SJSA1 (cell line): Measurements from ENCODE around the gene MRFAP1. TPM values are rescaled to one million over a fixed set of nuclear protein-coding genes. Genes with fewer than 3 reads are reported as not detected.

ENCODE experiments used
- total RNA-seq: library from RNA; depleted of rRNA; stranded (reverse); fragments of >200 nt; shearing (Covaris generic); gene quantifications from 2 replicates; pipeline ENCODE4 v1.2.3, GENCODE V29; 2014; rRNA removed

Gene MRFAP1
- total RNA-seq, 1 experiment from 2014 or later = 65.2 TPM

Other genes starting within 250 kb of the MRFAP1 start
- gene PPP2R2C, start 168.1 kb upstream of the MRFAP1 start, total RNA-seq = not detected in 2 replicates
- gene MAN2B2, start 65.5 kb upstream of the MRFAP1 start, total RNA-seq = 6.7 and 12.1 TPM in 2 replicates
- gene S100P, start 53.2 kb downstream of the MRFAP1 start, total RNA-seq = not detected in 2 replicates
- 37.4 and 41.0 TPM in 2 replicates for gene MRFAP1L1, start 69.2 kb downstream of the MRFAP1 start, total RNA-seq
- 14.4 and 25.0 TPM in 2 replicates for gene BLOC1S4, start 75.5 kb downstream of the MRFAP1 start, total RNA-seq
- 7.7 and 19.8 TPM in 2 replicates for gene KIAA0232, start 142.0 kb downstream of the MRFAP1 start, total RNA-seq